WTC11 (cell line): ENCODE results near the gene ANO7. TPM values are rescaled to one million over a fixed set of nuclear protein-coding genes. Genes with fewer than 3 reads are reported as not detected.

Experiments used
- ATAC-seq: fragments of 200-7000 bp; cut with Tn5 transposase; 2 replicates; pipeline ENCODE4 v1.10.0; 2021; ENCODE audit warnings: mild to moderate bottlenecking, moderate library complexity
- CTCF ChIA-PET: fragments of 300-600 bp; sonication (Branson Sonifier 250); formaldehyde crosslinking; loops from one replicate; lab custom pipeline; 2021; ENCODE audit warnings: antibody characterized with exemption; lab: Charles Lee
- POLR2A ChIA-PET: fragments of 350-600 bp; sonication (Branson Sonifier 250); formaldehyde crosslinking; loops from one replicate; lab custom pipeline; 2021; ENCODE audit warnings: antibody characterized with exemption; lab: Charles Lee
- DNase-seq: peaks from one replicate; pipeline ENCODE4 v3.0.0; 2021; ENCODE audit warnings: low spot score
- H3K27ac Mint-ChIP-seq: 2 replicates; pipeline ENCODE4 v1.8.0; 2021; ENCODE audit warnings: mixed read lengths
- H3K27me3 Mint-ChIP-seq: 2 replicates; pipeline ENCODE4 v1.8.0; 2021; ENCODE audit warnings: low read depth, mild to moderate bottlenecking, moderate library complexity, mixed read lengths
- H3K36me3 Mint-ChIP-seq: 2 replicates; pipeline ENCODE4 v1.8.0; 2021; ENCODE audit warnings: mixed read lengths
- H3K4me1 Mint-ChIP-seq: 2 replicates; pipeline ENCODE4 v1.8.0; 2022; ENCODE audit warnings: mixed read lengths
- H3K4me3 Mint-ChIP-seq: 2 replicates; pipeline ENCODE4 v1.8.0; 2021; ENCODE audit warnings: mild to moderate bottlenecking, moderate library complexity, mixed read lengths
- H3K9me3 Mint-ChIP-seq: 2 replicates; pipeline ENCODE4 v1.8.0; 2021; ENCODE audit warnings: mixed read lengths
- AR ChIP-seq: fragments of 250-450 bp; sonication (Bioruptor Pico); IDR thresholded peaks from 2 replicates; pipeline ENCODE4 v1.9.0; 2021; ENCODE audit warnings: mild to moderate bottlenecking
- CTCF ChIP-seq: fragments of 200-600 bp; IDR thresholded peaks from 2 replicates; pipeline ENCODE4 v1.8.0; 2022; ENCODE audit warnings: antibody characterized with exemption
- E2F4 ChIP-seq: sonication (generic); formaldehyde crosslinking; IDR thresholded peaks from 2 replicates; pipeline ENCODE4 v1.8.1; 2022; ENCODE audit warnings: low read depth, mild to moderate bottlenecking, moderate library complexity, missing genetic modification reagents, borderline replicate concordance
- E2F5 ChIP-seq: sonication (generic); formaldehyde crosslinking; IDR thresholded peaks from 2 replicates; pipeline ENCODE4 v1.8.1; 2022; ENCODE audit warnings: mild to moderate bottlenecking, moderate library complexity, missing genetic modification reagents
- EMX1 ChIP-seq: fragments of 250-450 bp; sonication (Bioruptor Pico); IDR thresholded peaks from 2 replicates; pipeline ENCODE4 v1.8.0; 2021; ENCODE audit warnings: mild to moderate bottlenecking
- FOXJ3 ChIP-seq: sonication (generic); formaldehyde crosslinking; IDR thresholded peaks from 2 replicates; pipeline ENCODE4 v1.9.0; 2021; ENCODE audit warnings: missing genetic modification reagents, mild to moderate bottlenecking, borderline replicate concordance
- FOXK1 ChIP-seq: sonication (generic); formaldehyde crosslinking; IDR thresholded peaks from 2 replicates; pipeline ENCODE4 v1.8.0; 2022; ENCODE audit warnings: mild to moderate bottlenecking, moderate library complexity, missing genetic modification reagents
- JUN ChIP-seq: sonication (generic); formaldehyde crosslinking; IDR thresholded peaks from 2 replicates; pipeline ENCODE4 v1.8.0; 2023; ENCODE audit warnings: mild to moderate bottlenecking, missing genetic modification reagents
- PREB ChIP-seq: sonication (generic); formaldehyde crosslinking; IDR thresholded peaks from 2 replicates; pipeline ENCODE4 v1.8.1; 2022; ENCODE audit warnings: mild to moderate bottlenecking, missing genetic modification reagents, moderate library complexity, borderline replicate concordance
- RELA ChIP-seq: sonication (generic); formaldehyde crosslinking; IDR thresholded peaks from 2 replicates; pipeline ENCODE4 v1.8.1; 2022; ENCODE audit warnings: missing genetic modification reagents, mild to moderate bottlenecking, borderline replicate concordance
- SMAD3 ChIP-seq: sonication (generic); formaldehyde crosslinking; IDR thresholded peaks from 2 replicates; pipeline ENCODE4 v1.8.0; 2022; ENCODE audit warnings: missing genetic modification reagents, mild to moderate bottlenecking, borderline replicate concordance
- SOX15 ChIP-seq: fragments of 250-450 bp; sonication (Bioruptor Pico); IDR thresholded peaks from 2 replicates; pipeline ENCODE4 v1.9.0; 2021; ENCODE audit warnings: mild to moderate bottlenecking
- ZNF532 ChIP-seq: fragments of 250-450 bp; sonication (Bioruptor Pico); IDR thresholded peaks from 2 replicates; pipeline ENCODE4 v1.9.0; 2021; ENCODE audit warnings: mild to moderate bottlenecking, borderline replicate concordance
- total RNA-seq: library from RNA; stranded (reverse); gene quantifications from 3 replicates; pipeline ENCODE4 v1.2.3, GENCODE V29; 2021
- TF ChIP-seq, protein P1 (sequence below): sonication (generic); formaldehyde crosslinking; IDR thresholded peaks from 2 replicates; pipeline ENCODE4 v1.8.0; 2022; ENCODE audit warnings: mild to moderate bottlenecking, missing genetic modification reagents
- TF ChIP-seq, protein P2 (sequence below): sonication (generic); formaldehyde crosslinking; conservative IDR thresholded peaks from 2 replicates; pipeline ENCODE4 v1.8.1; 2022; ENCODE audit warnings: mild to moderate bottlenecking, missing genetic modification reagents
- TF ChIP-seq, protein P3 (sequence below): sonication (generic); formaldehyde crosslinking; IDR thresholded peaks from 2 replicates; pipeline ENCODE4 v1.8.1; 2023; ENCODE audit warnings: mild to moderate bottlenecking, missing genetic modification reagents, moderate library complexity

ANO7 gene
- total RNA-seq, 1 experiment from 2014 or later = 8.0 TPM

DNA sequence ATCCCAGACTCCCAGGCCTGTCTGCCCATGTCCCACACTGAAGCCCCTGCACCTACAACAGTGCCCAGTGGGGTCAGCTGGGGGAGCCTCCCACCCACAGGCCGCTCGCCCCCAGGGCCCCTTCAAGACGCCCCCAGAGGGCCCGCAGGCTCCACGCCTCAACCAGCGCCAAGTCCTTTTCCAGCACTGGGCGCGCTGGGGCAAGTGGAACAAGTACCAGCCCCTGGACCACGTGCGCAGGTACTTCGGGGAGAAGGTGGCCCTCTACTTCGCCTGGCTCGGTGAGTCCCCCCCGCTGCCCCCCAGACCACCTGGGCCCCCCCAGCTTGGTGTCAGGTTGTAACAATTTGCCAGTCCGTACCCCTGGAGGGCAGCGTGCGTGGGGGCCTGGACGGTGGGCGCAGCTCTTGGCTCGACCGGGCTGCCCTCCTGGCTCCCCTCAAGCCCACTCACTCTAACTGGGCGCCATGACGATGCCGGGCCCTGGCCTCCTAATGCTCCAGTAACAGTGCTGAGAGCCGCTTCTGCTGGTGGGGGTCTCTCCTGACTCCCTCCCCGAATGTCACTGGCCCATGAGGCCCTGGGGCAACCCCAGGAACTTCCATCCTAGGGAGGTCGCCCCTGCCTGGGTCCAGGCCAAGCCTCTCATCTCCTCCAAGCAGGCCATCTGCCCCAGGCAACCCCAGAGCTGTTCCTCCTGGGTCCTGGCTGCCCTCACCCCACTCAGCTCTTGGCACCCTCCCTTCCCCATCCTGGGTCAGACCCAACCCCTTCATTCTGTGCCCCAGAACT is 14.9 kb downstream of the ANO7 start (continued):
- TF ChIP-seq E2F5 (CRISPR knock-in tag) (no peak), AR (CRISPR knock-in tag) (no peak), RELA (CRISPR knock-in tag) (no peak)
- TF ChIP-seq, protein P1, sequence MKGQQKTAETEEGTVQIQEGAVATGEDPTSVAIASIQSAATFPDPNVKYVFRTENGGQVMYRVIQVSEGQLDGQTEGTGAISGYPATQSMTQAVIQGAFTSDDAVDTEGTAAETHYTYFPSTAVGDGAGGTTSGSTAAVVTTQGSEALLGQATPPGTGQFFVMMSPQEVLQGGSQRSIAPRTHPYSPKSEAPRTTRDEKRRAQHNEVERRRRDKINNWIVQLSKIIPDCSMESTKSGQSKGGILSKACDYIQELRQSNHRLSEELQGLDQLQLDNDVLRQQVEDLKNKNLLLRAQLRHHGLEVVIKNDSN (CRISPR knock-in tag) = no peak
- TF ChIP-seq, protein P2, sequence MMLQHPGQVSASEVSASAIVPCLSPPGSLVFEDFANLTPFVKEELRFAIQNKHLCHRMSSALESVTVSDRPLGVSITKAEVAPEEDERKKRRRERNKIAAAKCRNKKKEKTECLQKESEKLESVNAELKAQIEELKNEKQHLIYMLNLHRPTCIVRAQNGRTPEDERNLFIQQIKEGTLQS (CRISPR knock-in tag) = no peak

DNA sequence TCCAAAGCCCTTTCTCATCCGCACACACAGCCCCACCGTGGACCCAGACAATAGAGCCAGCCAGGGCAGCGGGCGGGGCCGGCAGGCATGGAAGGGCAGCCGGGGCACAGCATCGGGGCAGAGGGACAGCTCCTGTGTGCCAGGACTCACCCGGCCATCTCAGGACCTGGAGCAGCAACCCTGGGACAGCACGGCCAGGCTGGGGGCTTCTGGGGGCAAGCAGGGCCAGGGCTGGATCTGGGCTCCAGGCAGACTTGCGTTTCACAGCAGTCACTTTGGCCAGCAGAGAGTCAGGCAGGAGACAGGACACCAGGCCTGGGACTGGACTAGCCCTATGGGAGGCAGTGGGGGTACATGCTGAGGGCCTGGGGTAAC is 15.5 kb downstream of the ANO7 start:
- DNase-seq (no peak), ATAC-seq (no peak)
- Mint-ChIP-seq H3K9me3 (no peaks in the 10 kb centered on the region), H3K4me1 (0 out of 2 replicates have a peak, but pooled peaks cover 3% of the 10 kb centered on the region), H3K27ac (no peak overlapping the region), H3K27me3 (no peaks in the 10 kb centered on the region), H3K36me3 (no peaks in the 10 kb centered on the region), H3K4me3 (no peak overlapping the region)
- TF ChIP-seq ZNF532 (CRISPR knock-in tag) (no peak), JUN (no peak), FOXJ3 (CRISPR knock-in tag) (no peak), SMAD3 (CRISPR knock-in tag) (no peak), FOXK1 (CRISPR knock-in tag) (no peak), CTCF (no peak), E2F4 (CRISPR knock-in tag) (no peak), EMX1 (no peak), PREB (CRISPR knock-in tag) (no peak), SOX15 (CRISPR knock-in tag) (no peak)
- TF ChIP-seq, protein P3, sequence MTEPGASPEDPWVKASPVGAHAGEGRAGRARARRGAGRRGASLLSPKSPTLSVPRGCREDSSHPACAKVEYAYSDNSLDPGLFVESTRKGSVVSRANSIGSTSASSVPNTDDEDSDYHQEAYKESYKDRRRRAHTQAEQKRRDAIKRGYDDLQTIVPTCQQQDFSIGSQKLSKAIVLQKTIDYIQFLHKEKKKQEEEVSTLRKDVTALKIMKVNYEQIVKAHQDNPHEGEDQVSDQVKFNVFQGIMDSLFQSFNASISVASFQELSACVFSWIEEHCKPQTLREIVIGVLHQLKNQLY = no peak
- POLR2A ChIA-PET = no interaction called here
- CTCF ChIA-PET = no interaction called here
